ENCODE data around the gene FXR2. TPM values are rescaled to one million over a fixed set of nuclear protein-coding genes. Genes with fewer than 3 reads are reported as not detected.

Gene FXR2
- total and polyA plus RNA-seq, 9 of the 15 experiments (the other 6 are each of a cell fraction or from before 2014, with no cell fraction given), result 2.0 to 49.3 (median 24.5) TPM

DNA sequence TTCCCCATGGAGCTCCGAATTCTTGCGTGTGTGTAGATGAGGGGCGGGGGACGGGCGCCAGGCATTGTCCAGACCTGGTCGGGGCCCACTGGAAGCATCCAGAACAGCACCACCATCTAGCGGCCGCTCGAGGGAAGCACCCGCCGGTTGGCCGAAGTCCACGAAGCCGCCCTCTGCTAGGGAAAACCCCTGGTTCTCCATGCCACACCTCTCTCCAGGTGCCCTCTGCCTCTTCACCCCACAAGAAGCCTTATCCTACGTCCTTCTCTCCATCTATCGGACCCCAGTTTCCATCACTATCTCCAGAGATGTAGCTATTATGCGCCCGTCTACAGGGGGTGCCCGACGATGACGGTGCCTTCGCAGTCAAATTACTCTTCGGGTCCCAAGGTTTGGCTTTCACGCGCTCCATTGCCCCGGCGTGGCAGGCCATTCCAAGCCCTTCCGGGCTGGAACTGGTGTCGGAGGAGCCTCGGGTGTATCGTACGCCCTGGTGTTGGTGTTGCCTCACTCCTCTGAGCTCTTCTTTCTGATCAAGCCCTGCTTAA, 53.6 kb downstream of the FXR2 start (continued):
- TF ChIP-seq DLX4 (CRISPR knock-in tag; IDR thresholded peaks at IDR 0.05), result no peak
- no peak for TF ChIP-seq MEF2D (tag; conservative IDR thresholded peaks at IDR 0.05; ENCODE audit: low read depth)
- 0 out of 2 replicates have a peak, but pooled peaks have one; percentile 23 for TF ChIP-seq MIER1 (IDR thresholded peaks at IDR 0.05; ENCODE audit: low read depth)
- no peak for TF ChIP-seq KLF10 (CRISPR knock-in tag; IDR thresholded peaks at IDR 0.05)
- no peak for TF ChIP-seq ZNF12 (CRISPR knock-in tag; IDR thresholded peaks at IDR 0.05)
- no peak for TF ChIP-seq NCOA2 (IDR thresholded peaks at IDR 0.05; ENCODE audit: partially characterized antibody in 2 of 2)
- TF ChIP-seq PATZ1 (CRISPR knock-in tag; IDR thresholded peaks at IDR 0.05; ENCODE audit: borderline replicate concordance), result no peak
- TF ChIP-seq LARP7 (IDR thresholded peaks at IDR 0.05), result no peak
- TF ChIP-seq TSC22D4 (tag; IDR thresholded peaks at IDR 0.05), result no peak
- TF ChIP-seq ILF3 (IDR thresholded peaks at IDR 0.05; ENCODE audit: borderline replicate concordance), result no peak
- no peak for TF ChIP-seq ZNF830 (CRISPR knock-in tag; IDR thresholded peaks at IDR 0.05)
- no peak for TF ChIP-seq BRCA1 (IDR thresholded peaks at IDR 0.05)
- TF ChIP-seq BRCA1 (CRISPR knock-in tag; IDR thresholded peaks at IDR 0.05), result no peak
- TF ChIP-seq FOXJ3 (CRISPR knock-in tag; IDR thresholded peaks at IDR 0.05), result no peak
- TF ChIP-seq SMARCC2 (IDR thresholded peaks at IDR 0.05; ENCODE audit: low read depth), result no peak
- TF ChIP-seq ZNF444 (CRISPR knock-in tag; IDR thresholded peaks at IDR 0.05), result no peak
- no peak for TF ChIP-seq NFATC3 (IDR thresholded peaks at IDR 0.05)
- no peak for TF ChIP-seq TAF7 (tag; IDR thresholded peaks at IDR 0.05)
- no peak for TF ChIP-seq ZBTB40 (IDR thresholded peaks at IDR 0.05)
- TF ChIP-seq ZBTB40 (CRISPR knock-in tag; IDR thresholded peaks at IDR 0.05), result no peak

All from K562 (cell line).